ENCODE data around the gene LTBP2. TPM values are rescaled to one million over a fixed set of nuclear protein-coding genes. Genes with fewer than 3 reads are reported as not detected.

The LTBP2 gene
- polyA plus RNA-seq, 1 experiment, result 41.1 TPM

DNA sequence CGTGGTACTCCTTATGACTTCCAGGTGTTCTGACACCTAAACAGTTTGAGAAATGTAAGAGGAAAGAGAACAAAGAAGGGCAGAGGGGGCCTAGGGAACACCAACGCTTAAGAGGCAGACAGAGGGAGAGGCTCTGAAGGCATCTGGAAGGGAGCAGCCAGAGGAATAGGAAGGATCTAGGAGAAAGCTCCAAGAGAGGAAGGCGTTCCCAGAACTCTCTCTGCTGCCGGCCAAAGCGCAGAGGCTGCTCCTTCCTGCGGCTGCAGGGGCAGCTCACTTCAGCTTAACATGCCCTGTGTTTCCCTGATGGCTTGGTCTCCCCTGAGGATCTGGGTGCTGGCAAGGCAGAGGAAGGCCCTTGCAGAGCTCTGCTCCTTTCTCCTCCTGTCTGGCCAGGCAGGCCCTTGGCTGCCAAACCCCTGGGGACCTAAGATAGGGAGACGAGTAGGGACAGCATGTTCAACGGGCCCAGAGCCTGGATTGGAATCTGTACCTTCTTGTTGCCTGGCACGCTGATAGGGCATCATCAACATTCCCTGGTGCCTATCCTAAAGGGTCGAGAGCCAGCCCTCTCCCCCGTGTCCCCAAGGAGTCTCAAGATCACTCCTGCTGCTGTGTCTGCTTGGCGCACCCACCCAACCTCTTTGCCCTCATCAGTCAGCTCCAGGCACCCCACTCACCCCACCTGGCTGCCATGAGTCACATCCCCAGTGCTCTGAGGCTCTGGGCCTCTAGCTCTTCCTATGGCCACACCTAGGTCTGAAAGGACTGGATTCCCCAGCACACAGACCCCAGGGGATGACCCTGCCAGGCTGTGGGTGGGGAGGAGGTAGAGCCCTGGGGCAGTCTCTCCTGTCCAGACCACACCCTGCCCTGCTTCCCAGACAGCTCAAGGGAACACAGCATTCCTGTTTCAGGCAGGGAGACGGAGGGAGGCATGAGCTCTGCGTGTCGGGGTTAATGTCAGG, 45.6 kb downstream of the LTBP2 start:
- TF ChIP-seq, protein P1, sequence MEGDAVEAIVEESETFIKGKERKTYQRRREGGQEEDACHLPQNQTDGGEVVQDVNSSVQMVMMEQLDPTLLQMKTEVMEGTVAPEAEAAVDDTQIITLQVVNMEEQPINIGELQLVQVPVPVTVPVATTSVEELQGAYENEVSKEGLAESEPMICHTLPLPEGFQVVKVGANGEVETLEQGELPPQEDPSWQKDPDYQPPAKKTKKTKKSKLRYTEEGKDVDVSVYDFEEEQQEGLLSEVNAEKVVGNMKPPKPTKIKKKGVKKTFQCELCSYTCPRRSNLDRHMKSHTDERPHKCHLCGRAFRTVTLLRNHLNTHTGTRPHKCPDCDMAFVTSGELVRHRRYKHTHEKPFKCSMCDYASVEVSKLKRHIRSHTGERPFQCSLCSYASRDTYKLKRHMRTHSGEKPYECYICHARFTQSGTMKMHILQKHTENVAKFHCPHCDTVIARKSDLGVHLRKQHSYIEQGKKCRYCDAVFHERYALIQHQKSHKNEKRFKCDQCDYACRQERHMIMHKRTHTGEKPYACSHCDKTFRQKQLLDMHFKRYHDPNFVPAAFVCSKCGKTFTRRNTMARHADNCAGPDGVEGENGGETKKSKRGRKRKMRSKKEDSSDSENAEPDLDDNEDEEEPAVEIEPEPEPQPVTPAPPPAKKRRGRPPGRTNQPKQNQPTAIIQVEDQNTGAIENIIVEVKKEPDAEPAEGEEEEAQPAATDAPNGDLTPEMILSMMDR (IDR thresholded peaks at IDR 0.05; ENCODE audit: insufficient read depth, low read depth, low read length), result no peak
- no peaks in the 10 kb centered on the region for H3K36me3 ChIP-seq (ENCODE audit: control insufficient read depth, insufficient read depth, low read length)
- no peaks in the 10 kb centered on the region for H3K27me3 ChIP-seq (ENCODE audit: control insufficient read depth, insufficient read depth, low read length)
- DNase-seq (ENCODE audit: low read depth), result no peak
- ChIA-PET CTCF (interaction anchor here (0.6 to 2.2 kb wide), 8 partner anchors 8 to 64 kb away, joined by 3 to 7 read pairs (median 4); partner anchors contain the start of gene LTBP2), POLR2A (no interaction called here)
- no peak overlapping the region for H3K4me3 ChIP-seq (ENCODE audit: low read depth, low read length)

DNA sequence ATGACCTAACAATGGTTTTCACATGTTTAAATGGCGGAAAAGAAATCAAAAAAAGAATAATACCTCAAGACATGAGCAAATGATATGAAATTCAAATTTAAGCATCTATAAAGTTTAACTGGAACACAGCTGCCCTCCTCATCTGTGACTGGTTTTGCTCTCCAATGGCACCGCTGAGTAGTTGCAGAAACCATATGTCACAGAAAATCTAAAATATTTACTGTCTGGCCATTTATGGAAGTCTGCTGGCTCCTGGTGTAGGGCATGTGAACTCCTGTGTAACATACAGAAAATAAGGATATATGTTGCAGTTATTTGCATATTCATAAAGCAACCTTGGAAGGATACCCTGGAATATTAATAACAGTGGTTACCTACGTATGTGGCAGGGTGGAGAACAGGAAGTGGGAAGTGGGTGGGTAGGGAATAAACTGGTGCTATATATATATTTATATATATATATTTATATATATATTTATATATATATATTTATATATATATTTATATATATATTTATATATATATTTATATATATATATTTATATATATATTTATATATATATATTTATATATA, 48.4 kb downstream of the LTBP2 start:
- DNase-seq (ENCODE audit: low read depth), result no peak
- ChIA-PET CTCF (interaction anchor here (0.7 to 1.3 kb wide), 2 partner anchors 9 to 71 kb away, joined by 3 to 5 read pairs; partner anchors contain the start of gene NPC2), POLR2A (no interaction called here)
- TF ChIP-seq, protein P1 (IDR thresholded peaks at IDR 0.05; ENCODE audit: insufficient read depth, low read depth, low read length), result no peak
- H3K36me3 ChIP-seq (ENCODE audit: control insufficient read depth, insufficient read depth, low read length), result no peaks in the 10 kb centered on the region
- no peak overlapping the region for H3K4me3 ChIP-seq (ENCODE audit: low read depth, low read length)
- H3K27me3 ChIP-seq (ENCODE audit: control insufficient read depth, insufficient read depth, low read length), result no peaks in the 10 kb centered on the region

DNA sequence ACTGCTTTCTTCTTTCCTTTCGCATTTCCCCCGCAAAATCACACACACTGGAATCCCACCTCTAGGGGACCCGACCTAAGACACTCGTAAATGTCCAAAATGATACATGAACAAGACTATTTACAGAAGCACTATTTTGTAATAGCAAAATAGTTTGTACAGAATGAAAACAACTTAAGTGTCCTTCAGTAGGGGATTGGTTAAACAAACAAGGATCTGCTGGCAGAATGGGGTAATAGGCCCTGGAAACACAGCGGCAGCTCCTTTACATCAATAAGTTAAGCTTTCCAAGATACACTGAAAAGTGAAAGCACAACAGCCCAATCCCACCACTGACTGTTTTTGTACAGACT, 48.8 kb downstream of the LTBP2 start:
- ChIA-PET CTCF (interaction anchor here (1.3 kb wide), 1 partner anchor 9 kb away, joined by 5 read pairs; no protein-coding TSS in a partner anchor), POLR2A (no interaction called here)
- TF ChIP-seq, protein P1 (IDR thresholded peaks at IDR 0.05; ENCODE audit: insufficient read depth, low read depth, low read length), result no peak

DNA sequence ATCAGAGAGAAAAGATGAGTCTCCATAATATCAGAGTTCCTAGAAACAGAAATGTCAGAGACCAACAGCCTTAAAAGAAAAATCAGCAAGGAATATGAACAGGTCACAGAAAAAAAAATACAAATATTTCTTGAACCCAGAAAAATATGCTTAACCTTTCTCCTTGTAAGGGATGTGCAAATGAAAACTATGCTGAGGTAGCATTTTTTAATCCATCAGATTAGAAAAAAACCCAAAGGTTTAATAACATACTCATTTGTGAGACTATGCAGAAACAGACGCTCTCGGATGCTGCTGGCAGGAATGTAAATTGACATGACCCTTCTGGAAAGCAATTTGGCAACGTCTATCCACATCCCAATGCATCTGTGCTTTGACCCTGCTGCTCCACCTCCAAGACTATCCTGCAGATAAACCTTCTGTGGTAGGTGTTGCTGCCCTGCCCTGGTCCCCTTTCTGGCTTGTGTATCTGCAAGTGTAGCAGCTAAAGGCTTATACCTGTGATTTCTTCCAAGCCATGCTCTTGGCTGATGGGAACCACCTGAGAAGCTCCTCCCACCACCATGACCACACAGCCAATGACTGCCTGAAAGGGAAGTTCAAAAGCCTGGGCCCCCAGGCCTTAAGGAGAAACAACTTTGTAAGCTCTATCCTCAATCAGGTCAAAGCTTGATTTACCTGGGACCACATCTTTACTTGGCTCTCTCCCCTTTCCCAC, 49.4 kb downstream of the LTBP2 start:
- Histone ChIP-seq H3K4me3 (ENCODE audit: low read depth, low read length) (no peak overlapping the region), H3K27me3 (ENCODE audit: control insufficient read depth, insufficient read depth, low read length) (no peaks in the 10 kb centered on the region), H3K36me3 (ENCODE audit: control insufficient read depth, insufficient read depth, low read length) (no peaks in the 10 kb centered on the region)
- no peak for DNase-seq (ENCODE audit: low read depth)
- ChIA-PET POLR2A (no interaction called here), CTCF (interaction anchor here (1.3 kb wide), 1 partner anchor 10 kb away, joined by 5 read pairs; no protein-coding TSS in a partner anchor)
- TF ChIP-seq, protein P1 (IDR thresholded peaks at IDR 0.05; ENCODE audit: insufficient read depth, low read depth, low read length), result no peak

More for the DNA sequence above, 48.8 kb downstream of the LTBP2 start:
- no peaks in the 10 kb centered on the region for H3K27me3 ChIP-seq (ENCODE audit: control insufficient read depth, insufficient read depth, low read length)
- H3K36me3 ChIP-seq (ENCODE audit: control insufficient read depth, insufficient read depth, low read length), result no peaks in the 10 kb centered on the region
- DNase-seq (ENCODE audit: low read depth), result no peak
- no peak overlapping the region for H3K4me3 ChIP-seq (ENCODE audit: low read depth, low read length)
